ENCODE data around the gene CARMIL1.

The CARMIL1 gene

DNA sequence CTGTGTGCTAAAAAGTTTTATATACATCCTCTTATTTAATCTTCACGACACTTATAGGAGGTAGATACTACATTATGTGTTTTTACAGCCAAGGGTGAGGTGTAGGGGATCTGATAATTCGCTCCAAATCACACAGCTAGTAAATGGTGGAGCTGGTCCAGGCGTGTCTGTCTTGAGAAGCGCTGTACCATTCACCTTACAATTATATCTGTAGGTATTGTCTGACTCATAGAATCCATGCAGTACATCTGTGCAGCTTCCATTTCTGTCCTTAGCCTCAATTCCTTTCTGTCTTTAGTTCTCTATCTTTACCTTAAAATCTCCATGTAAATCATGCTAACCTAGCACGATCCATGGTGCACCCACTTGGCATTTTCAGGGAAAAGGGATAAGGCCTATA lies 120.7 kb downstream of the CARMIL1 start:
- Histone ChIP-seq H3K27ac (ENCODE audit: low read depth in 2 of 2, low read length in 2 of 2) (no peak overlapping the region), H3K36me3 (ENCODE audit: control insufficient read depth in 2 of 2, insufficient read depth in 2 of 2, low read length in 2 of 2) (no peaks in the 10 kb centered on the region), H3K4me1 (ENCODE audit: control insufficient read depth in 2 of 2, insufficient read depth in 2 of 2, low read length in 2 of 2) (peaks cover 2 to 12% of the 10 kb centered on the region in 2 donors), H3K9me3 (ENCODE audit: control insufficient read depth in 2 of 2, low read length in 2 of 2) (no peaks in the 10 kb centered on the region), H3K9ac (ENCODE audit: low read depth in 1 of 2, low read length in 2 of 2) (no peak overlapping the region), H3K27me3 (ENCODE audit: control insufficient read depth in 2 of 2, insufficient read depth in 2 of 2, low read length in 2 of 2) (no peaks in the 10 kb centered on the region), H3K4me3 (ENCODE audit: low read length in 2 of 2) (no peak overlapping the region)

DNA sequence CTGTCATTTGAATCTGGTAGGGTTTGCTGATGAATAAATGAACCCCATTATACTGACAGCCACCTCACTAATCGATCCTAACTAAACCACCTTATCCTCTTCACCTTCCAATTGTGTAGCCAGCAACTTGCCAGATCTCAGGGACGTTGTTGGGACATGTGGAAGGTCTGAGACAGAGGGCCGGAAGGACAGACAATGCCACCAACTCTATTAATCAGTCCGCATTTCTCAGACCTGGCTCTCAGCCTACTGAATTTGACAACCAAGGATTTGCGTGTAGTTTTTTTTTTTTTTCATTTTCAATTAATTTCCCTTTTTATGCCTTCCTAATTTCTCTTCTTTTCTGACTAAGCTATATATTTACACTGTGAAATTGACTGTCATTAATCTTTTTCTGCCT lies 122.5 kb downstream of the CARMIL1 start:
- Histone ChIP-seq H3K27me3 (ENCODE audit: control insufficient read depth in 2 of 2, insufficient read depth in 2 of 2, low read length in 2 of 2) (no peaks in the 10 kb centered on the region), H3K36me3 (ENCODE audit: control insufficient read depth in 2 of 2, insufficient read depth in 2 of 2, low read length in 2 of 2) (no peaks in the 10 kb centered on the region), H3K27ac (ENCODE audit: low read depth in 2 of 2, low read length in 2 of 2) (no peak overlapping the region)

DNA sequence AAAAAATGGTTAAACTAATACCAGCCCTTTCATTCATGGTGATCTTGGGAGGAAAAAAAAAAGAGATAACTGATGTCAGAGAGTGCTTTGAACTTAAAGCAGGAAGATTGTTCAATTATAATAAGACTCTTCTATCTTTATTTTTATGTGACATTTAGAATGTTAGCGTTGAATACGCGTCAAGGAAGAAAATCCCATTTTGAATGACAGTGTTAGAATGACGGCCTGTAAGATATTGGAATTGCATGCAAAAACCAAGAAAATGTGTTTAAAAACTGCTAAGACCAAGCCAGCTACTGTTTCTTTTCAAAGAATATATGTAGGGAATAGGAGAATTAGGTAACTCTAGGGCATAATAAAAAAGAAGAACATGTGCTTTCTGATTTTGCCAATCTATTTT lies 123.0 kb downstream of the CARMIL1 start:
- Histone ChIP-seq H3K4me3 (ENCODE audit: low read length in 2 of 2) (no peak overlapping the region), H3K27me3 (ENCODE audit: control insufficient read depth in 2 of 2, insufficient read depth in 2 of 2, low read length in 2 of 2) (no peaks in the 10 kb centered on the region), H3K9me3 (ENCODE audit: control insufficient read depth in 2 of 2, low read length in 2 of 2) (no peaks in the 10 kb centered on the region), H3K9ac (ENCODE audit: low read depth in 1 of 2, low read length in 2 of 2) (no peak overlapping the region), H3K4me1 (ENCODE audit: control insufficient read depth in 2 of 2, insufficient read depth in 2 of 2, low read length in 2 of 2) (peaks cover 14 to 22% of the 10 kb centered on the region in 2 donors), H3K27ac (ENCODE audit: low read depth in 2 of 2, low read length in 2 of 2) (no peak overlapping the region), H3K36me3 (ENCODE audit: control insufficient read depth in 2 of 2, insufficient read depth in 2 of 2, low read length in 2 of 2) (no peaks in the 10 kb centered on the region)

More for the DNA sequence above, 122.5 kb downstream of the CARMIL1 start:
- no peak overlapping the region for H3K4me3 ChIP-seq (ENCODE audit: low read length in 2 of 2)
- no peak overlapping the region for H3K9ac ChIP-seq (ENCODE audit: low read depth in 1 of 2, low read length in 2 of 2)
- H3K4me1 ChIP-seq (ENCODE audit: control insufficient read depth in 2 of 2, insufficient read depth in 2 of 2, low read length in 2 of 2) = peaks cover 14 to 22% of the 10 kb centered on the region in 2 donors
- no peaks in the 10 kb centered on the region for H3K9me3 ChIP-seq (ENCODE audit: control insufficient read depth in 2 of 2, low read length in 2 of 2)

DNA sequence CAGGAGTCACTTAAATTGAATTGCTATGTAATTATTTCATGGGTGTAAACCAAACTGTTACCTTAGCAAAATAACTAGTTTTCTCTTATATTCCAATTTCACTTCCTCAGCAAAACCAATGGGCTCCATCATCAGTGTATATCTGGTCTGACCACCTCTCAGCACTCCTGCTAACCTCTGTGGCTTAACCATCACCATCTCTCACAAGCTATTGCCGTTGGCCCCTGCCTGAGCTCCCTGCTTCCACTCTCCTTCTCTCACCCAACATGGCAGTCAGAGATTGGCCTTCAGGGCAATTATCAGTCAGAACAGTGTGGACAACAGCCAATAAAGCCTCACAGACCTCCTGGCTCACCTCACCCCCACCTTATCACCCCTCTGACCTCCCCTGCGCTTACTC lies 124.0 kb downstream of the CARMIL1 start:
- H3K27me3 ChIP-seq (ENCODE audit: control insufficient read depth in 2 of 2, insufficient read depth in 2 of 2, low read length in 2 of 2) = no peaks in the 10 kb centered on the region
- H3K9ac ChIP-seq (ENCODE audit: low read depth in 1 of 2, low read length in 2 of 2) = no peak overlapping the region
- no peaks in the 10 kb centered on the region for H3K9me3 ChIP-seq (ENCODE audit: control insufficient read depth in 2 of 2, low read length in 2 of 2)
- H3K36me3 ChIP-seq (ENCODE audit: control insufficient read depth in 2 of 2, insufficient read depth in 2 of 2, low read length in 2 of 2) = no peaks in the 10 kb centered on the region
- H3K27ac ChIP-seq (ENCODE audit: low read depth in 2 of 2, low read length in 2 of 2) = no peak overlapping the region
- H3K4me3 ChIP-seq (ENCODE audit: low read length in 2 of 2) = no peak overlapping the region
- peaks cover 14 to 22% of the 10 kb centered on the region in 2 donors for H3K4me1 ChIP-seq (ENCODE audit: control insufficient read depth in 2 of 2, insufficient read depth in 2 of 2, low read length in 2 of 2)

DNA sequence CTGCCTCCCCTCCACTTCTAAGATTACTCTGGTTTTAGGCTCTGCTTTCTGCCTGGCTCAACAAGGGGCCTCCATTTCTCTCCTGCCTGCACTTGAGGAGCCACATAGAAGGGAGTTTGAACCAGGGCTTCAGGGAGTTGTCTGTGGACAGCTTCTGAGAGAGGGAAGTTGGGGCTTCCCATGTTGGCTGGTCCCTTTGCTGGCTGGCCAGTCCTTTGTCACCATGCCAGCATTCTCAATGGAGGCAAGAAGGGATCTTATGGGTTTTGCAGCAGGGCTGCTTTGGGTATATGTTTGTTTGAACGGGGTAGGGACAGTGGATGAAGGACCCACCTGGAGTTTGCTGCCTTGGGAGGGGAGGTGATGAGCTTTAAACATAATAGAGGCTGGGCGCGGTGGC lies 124.9 kb downstream of the CARMIL1 start:
- H3K9me3 ChIP-seq (ENCODE audit: control insufficient read depth in 2 of 2, low read length in 2 of 2) = no peaks in the 10 kb centered on the region
- peak overlapping the region; percentile 62 to 79 for H3K27ac ChIP-seq (ENCODE audit: low read depth in 2 of 2, low read length in 2 of 2)
- H3K36me3 ChIP-seq (ENCODE audit: control insufficient read depth in 2 of 2, insufficient read depth in 2 of 2, low read length in 2 of 2) = no peaks in the 10 kb centered on the region
- no peaks in the 10 kb centered on the region for H3K27me3 ChIP-seq (ENCODE audit: control insufficient read depth in 2 of 2, insufficient read depth in 2 of 2, low read length in 2 of 2)
- H3K9ac ChIP-seq (ENCODE audit: low read depth in 1 of 2, low read length in 2 of 2) = no peak overlapping the region
- no peak overlapping the region for H3K4me3 ChIP-seq (ENCODE audit: low read length in 2 of 2)
- H3K4me1 ChIP-seq (ENCODE audit: control insufficient read depth in 2 of 2, insufficient read depth in 2 of 2, low read length in 2 of 2) = peaks cover 14 to 22% of the 10 kb centered on the region in 2 donors

DNA sequence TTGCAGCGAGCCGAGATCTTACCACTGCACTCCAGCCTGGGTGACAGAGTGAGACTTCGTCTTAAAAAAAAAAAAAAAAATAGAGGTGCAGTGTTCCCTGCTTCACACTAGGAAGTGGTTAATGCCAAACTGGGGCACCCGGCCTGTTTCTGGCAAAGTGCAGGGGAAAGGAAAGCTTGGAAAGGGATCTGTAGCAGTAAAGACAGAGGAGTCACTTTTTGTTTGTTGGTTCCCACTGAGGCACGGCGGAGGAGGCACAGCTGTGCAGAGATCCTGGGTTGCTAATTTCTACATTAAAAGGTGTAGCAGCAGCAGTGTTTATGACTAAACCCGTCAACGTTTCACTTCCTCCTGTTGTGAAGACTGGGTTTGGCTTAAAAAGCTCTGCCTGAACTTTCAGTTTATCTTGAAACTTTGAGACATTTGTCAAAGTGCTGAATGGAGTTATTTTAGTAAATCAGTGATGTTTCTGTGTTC lies 125.6 kb downstream of the CARMIL1 start:
- H3K36me3 ChIP-seq (ENCODE audit: control insufficient read depth in 2 of 2, insufficient read depth in 2 of 2, low read length in 2 of 2) = no peaks in the 10 kb centered on the region
- peak overlapping the region; percentile 37 to 49 for H3K9ac ChIP-seq (ENCODE audit: low read depth in 1 of 2, low read length in 2 of 2)
- H3K4me1 ChIP-seq (ENCODE audit: control insufficient read depth in 2 of 2, insufficient read depth in 2 of 2, low read length in 2 of 2) = peaks cover 14 to 22% of the 10 kb centered on the region in 2 donors
- H3K27me3 ChIP-seq (ENCODE audit: control insufficient read depth in 2 of 2, insufficient read depth in 2 of 2, low read length in 2 of 2) = no peaks in the 10 kb centered on the region
- peak overlapping the region in 1 of 2 donors; percentile 63 for H3K4me3 ChIP-seq (ENCODE audit: low read length in 2 of 2)
- H3K9me3 ChIP-seq (ENCODE audit: control insufficient read depth in 2 of 2, low read length in 2 of 2) = no peaks in the 10 kb centered on the region
- H3K27ac ChIP-seq (ENCODE audit: low read depth in 2 of 2, low read length in 2 of 2) = peak overlapping the region; percentile 67 to 79

DNA sequence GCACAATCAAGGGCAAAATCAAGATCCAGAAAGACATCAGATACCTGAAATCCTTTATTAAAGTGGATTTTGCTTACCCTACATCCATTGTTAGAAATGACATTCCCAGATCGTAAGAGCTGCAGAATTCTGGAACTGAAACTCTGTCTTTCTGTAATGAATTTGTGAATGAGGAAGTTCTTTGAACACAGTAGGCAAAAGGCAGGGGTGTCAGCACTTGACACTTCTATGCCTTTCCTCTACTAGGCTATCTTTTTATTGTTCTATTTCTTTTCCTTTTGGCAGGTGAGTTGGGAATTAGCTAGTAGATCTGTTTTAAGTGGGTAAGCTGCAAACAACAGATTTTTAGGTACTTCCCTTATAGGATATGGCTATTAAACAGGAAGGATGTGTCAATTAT lies 126.3 kb downstream of the CARMIL1 start:
- no peaks in the 10 kb centered on the region for H3K27me3 ChIP-seq (ENCODE audit: control insufficient read depth in 2 of 2, insufficient read depth in 2 of 2, low read length in 2 of 2)
- peak overlapping the region; percentile 67 to 79 for H3K27ac ChIP-seq (ENCODE audit: low read depth in 2 of 2, low read length in 2 of 2)
- peak overlapping the region in 1 of 2 donors; percentile 63 for H3K4me3 ChIP-seq (ENCODE audit: low read length in 2 of 2)

DNA sequence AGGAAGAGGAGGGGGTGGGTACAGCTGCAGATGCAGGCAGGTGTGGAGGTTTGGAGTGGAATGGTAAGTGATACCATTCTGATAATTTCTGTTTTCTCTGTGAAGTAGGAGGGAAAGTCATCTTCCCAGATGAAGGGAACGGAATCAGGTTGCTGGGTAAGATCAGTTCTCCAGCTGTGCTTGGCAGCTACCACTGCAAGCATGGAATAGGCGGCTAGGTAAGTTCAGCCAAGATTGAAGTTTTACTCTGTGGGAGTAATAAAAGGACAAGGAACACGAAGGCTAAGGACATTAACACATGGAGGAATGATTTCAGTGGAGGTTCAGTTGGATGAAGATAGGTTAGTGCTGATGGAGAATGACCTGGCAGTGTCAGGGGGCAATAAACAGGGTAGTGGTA lies 128.3 kb downstream of the CARMIL1 start:
- Histone ChIP-seq H3K27me3 (ENCODE audit: control insufficient read depth in 2 of 2, insufficient read depth in 2 of 2, low read length in 2 of 2) (no peaks in the 10 kb centered on the region), H3K9me3 (ENCODE audit: control insufficient read depth in 2 of 2, low read length in 2 of 2) (no peaks in the 10 kb centered on the region), H3K4me1 (ENCODE audit: control insufficient read depth in 2 of 2, insufficient read depth in 2 of 2, low read length in 2 of 2) (peaks cover 18 to 22% of the 10 kb centered on the region in 2 donors), H3K9ac (ENCODE audit: low read depth in 1 of 2, low read length in 2 of 2) (no peak overlapping the region), H3K27ac (ENCODE audit: low read depth in 2 of 2, low read length in 2 of 2) (peak overlapping the region in 1 of 2 donors; percentile 21), H3K36me3 (ENCODE audit: control insufficient read depth in 2 of 2, insufficient read depth in 2 of 2, low read length in 2 of 2) (no peaks in the 10 kb centered on the region), H3K4me3 (ENCODE audit: low read length in 2 of 2) (no peak overlapping the region)

More for the DNA sequence above, 126.3 kb downstream of the CARMIL1 start:
- H3K4me1 ChIP-seq (ENCODE audit: control insufficient read depth in 2 of 2, insufficient read depth in 2 of 2, low read length in 2 of 2) = peaks cover 14 to 22% of the 10 kb centered on the region in 2 donors
- H3K9me3 ChIP-seq (ENCODE audit: control insufficient read depth in 2 of 2, low read length in 2 of 2) = no peaks in the 10 kb centered on the region
- H3K9ac ChIP-seq (ENCODE audit: low read depth in 1 of 2, low read length in 2 of 2) = peak overlapping the region; percentile 6 to 49
- H3K36me3 ChIP-seq (ENCODE audit: control insufficient read depth in 2 of 2, insufficient read depth in 2 of 2, low read length in 2 of 2) = no peaks in the 10 kb centered on the region

DNA sequence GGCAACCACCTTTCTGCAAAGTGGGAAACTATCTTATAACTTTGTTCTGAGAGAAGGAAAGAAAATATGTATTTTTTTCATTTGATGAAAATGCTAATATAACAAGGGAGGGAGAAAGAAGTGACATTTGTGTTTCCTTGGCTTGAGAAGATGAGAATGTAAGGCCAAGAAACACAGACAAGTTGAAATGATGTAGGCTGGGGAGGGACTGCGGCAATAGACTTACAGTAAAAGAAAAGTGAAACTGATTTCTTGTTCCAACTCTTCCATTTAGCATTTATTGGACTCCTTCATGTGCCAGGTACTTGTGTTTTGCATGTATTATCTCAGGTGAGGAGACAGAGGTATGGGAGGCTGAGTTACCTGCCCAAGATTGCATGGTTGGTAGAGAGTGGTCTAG lies 130.9 kb downstream of the CARMIL1 start:
- Histone ChIP-seq H3K9me3 (ENCODE audit: control insufficient read depth in 2 of 2, low read length in 2 of 2) (no peaks in the 10 kb centered on the region), H3K4me1 (ENCODE audit: control insufficient read depth in 2 of 2, insufficient read depth in 2 of 2, low read length in 2 of 2) (peaks cover 8 to 15% of the 10 kb centered on the region in 2 donors), H3K4me3 (ENCODE audit: low read length in 2 of 2) (peak overlapping the region in 1 of 2 donors; percentile 49), H3K36me3 (ENCODE audit: control insufficient read depth in 2 of 2, insufficient read depth in 2 of 2, low read length in 2 of 2) (no peaks in the 10 kb centered on the region), H3K27me3 (ENCODE audit: control insufficient read depth in 2 of 2, insufficient read depth in 2 of 2, low read length in 2 of 2) (no peaks in the 10 kb centered on the region), H3K27ac (ENCODE audit: low read depth in 2 of 2, low read length in 2 of 2) (no peak overlapping the region), H3K9ac (ENCODE audit: low read depth in 1 of 2, low read length in 2 of 2) (no peak overlapping the region)

DNA sequence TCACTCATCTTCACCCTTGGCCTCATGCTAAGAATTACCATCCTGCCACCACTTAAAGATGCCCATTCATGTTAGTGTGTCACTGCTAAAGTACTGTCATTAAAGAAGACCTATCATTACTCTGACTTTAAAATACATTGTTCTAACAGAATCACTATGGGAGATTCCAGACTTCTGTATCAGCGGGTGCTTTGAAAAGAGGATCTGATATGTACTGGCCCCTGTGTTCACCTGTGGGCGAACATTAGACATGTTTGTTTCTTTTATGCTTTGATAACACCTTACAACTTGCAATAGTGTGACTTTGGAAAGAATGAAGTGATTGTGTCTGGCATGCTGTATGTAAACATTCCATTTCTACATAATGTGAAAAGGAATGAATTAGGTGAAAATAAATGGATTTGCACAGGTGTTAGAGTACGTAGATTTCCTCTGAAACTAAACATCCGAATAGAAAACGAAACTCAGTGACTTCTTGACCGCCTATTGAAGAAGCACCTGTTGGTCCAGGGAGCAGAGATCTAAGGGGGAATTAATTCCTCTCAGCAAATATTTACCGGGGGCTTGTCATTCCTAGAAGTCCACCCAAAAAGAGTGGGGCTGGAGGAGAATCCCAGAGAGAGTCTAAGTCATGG lies 132.3 kb downstream of the CARMIL1 start:
- Histone ChIP-seq H3K27ac (ENCODE audit: low read depth in 2 of 2, low read length in 2 of 2) (peak overlapping the region; percentile 41 to 45), H3K4me1 (ENCODE audit: control insufficient read depth in 2 of 2, insufficient read depth in 2 of 2, low read length in 2 of 2) (peaks cover 0 to 3% of the 10 kb centered on the region in 2 donors), H3K4me3 (ENCODE audit: low read length in 2 of 2) (peak overlapping the region in 1 of 2 donors; percentile 33), H3K9ac (ENCODE audit: low read depth in 1 of 2, low read length in 2 of 2) (no peak overlapping the region), H3K27me3 (ENCODE audit: control insufficient read depth in 2 of 2, insufficient read depth in 2 of 2, low read length in 2 of 2) (no peaks in the 10 kb centered on the region), H3K36me3 (ENCODE audit: control insufficient read depth in 2 of 2, insufficient read depth in 2 of 2, low read length in 2 of 2) (no peaks in the 10 kb centered on the region), H3K9me3 (ENCODE audit: control insufficient read depth in 2 of 2, low read length in 2 of 2) (no peaks in the 10 kb centered on the region)
